CD14-positive monocyte (primary cell): ENCODE measurements around the gene SH3PXD2A. TPM values are rescaled to one million over a fixed set of nuclear protein-coding genes. Genes with fewer than 3 reads are reported as not detected.

Experiments
- DNase-seq, 3 donors: peaks; one replicate each; pipeline ENCODE4 v3.0.0-alpha.2; 2011 to 2022
- H2AFZ ChIP-seq: 2 replicates; pipeline ENCODE4 v1.6.0; 2012; ENCODE audit warnings: mild to moderate bottlenecking, low read depth, low read length, inconsistent platforms; ENCODE audit not compliant: insufficient read depth, poor library complexity, severe bottlenecking
- H3K27ac ChIP-seq, 2 donors: 1 replicate in 1 of 2; 2 replicates in 1 of 2; pipeline ENCODE4 v1.5.1; 2012 to 2013; ENCODE audit warnings: low read length in 2 of 2, control low read depth in 1 of 2, inconsistent platforms in 1 of 2, low read depth in 1 of 2, mild to moderate bottlenecking in 1 of 2
- H3K27me3 ChIP-seq, 2 donors: one replicate each; pipeline versions ENCODE4 v1.6.0 to v1.6.1; 2011 to 2013; ENCODE audit warnings: low read length in 2 of 2; ENCODE audit not compliant: control insufficient read depth in 2 of 2, insufficient read depth in 2 of 2
- H3K36me3 ChIP-seq, 2 donors: replicated peaks in 1 of 2; 1 replicate in 1 of 2; 2 replicates in 1 of 2; pipeline versions ENCODE4 v1.5.1 to v1.6.1; 2012 to 2013; ENCODE audit warnings: low read length in 2 of 2, control low read depth in 1 of 2, inconsistent platforms in 1 of 2, mild to moderate bottlenecking in 1 of 2; ENCODE audit not compliant: insufficient read depth in 2 of 2, control insufficient read depth in 1 of 2
- H3K4me1 ChIP-seq, 2 donors: 1 replicate in 1 of 2; 2 replicates in 1 of 2; pipeline versions ENCODE4 v1.5.1 to v1.6.1; 2012 to 2013; ENCODE audit warnings: low read length in 2 of 2, control low read depth in 1 of 2, inconsistent platforms in 1 of 2, mild to moderate bottlenecking in 1 of 2, moderate library complexity in 1 of 2; ENCODE audit not compliant: insufficient read depth in 2 of 2, control insufficient read depth in 1 of 2
- H3K4me2 ChIP-seq: replicated peaks from 2 replicates; pipeline ENCODE3; 2012; ENCODE audit warnings: low read length, moderate library complexity, mild to moderate bottlenecking; ENCODE audit not compliant: poor library complexity, severe bottlenecking; ENCODE audit errors: extremely low read depth
- H3K4me3 ChIP-seq, 3 experiments: fragments of 200-600 bp in 1 of 3; sonication (generic) in 1 of 3; replicated peaks in 1 of 3; 1 replicate in 2 of 3; 2 replicates in 1 of 3; pipeline ENCODE4 v1.5.1; 2011 to 2013; ENCODE audit warnings: low read length in 3 of 3, mild to moderate bottlenecking in 3 of 3, control low read depth in 2 of 3, low read depth in 2 of 3, inconsistent platforms in 1 of 3, moderate library complexity in 1 of 3
- H3K79me2 ChIP-seq: 2 replicates; pipeline ENCODE4 v1.6.0; 2012; ENCODE audit warnings: mild to moderate bottlenecking, control low read depth, inconsistent platforms, low read length, moderate library complexity; ENCODE audit not compliant: insufficient read depth
- H3K9ac ChIP-seq: 2 replicates; pipeline ENCODE4 v1.6.0; 2017; ENCODE audit warnings: low read length, mild to moderate bottlenecking; ENCODE audit not compliant: insufficient read depth, poor library complexity, severe bottlenecking
- H3K9me3 ChIP-seq, 2 donors: replicated peaks in 1 of 2; 1 replicate in 1 of 2; 2 replicates in 1 of 2; pipeline versions ENCODE4 v1.5.1 to v1.6.1; 2012 to 2013; ENCODE audit warnings: low read length in 2 of 2, control low read depth in 1 of 2; ENCODE audit not compliant: control insufficient read depth in 1 of 2, insufficient read depth in 1 of 2
- H4K20me1 ChIP-seq: 2 replicates; pipeline ENCODE4 v1.6.0; 2012; ENCODE audit warnings: mild to moderate bottlenecking, low read length, control low read depth, moderate library complexity; ENCODE audit not compliant: insufficient read depth
- H3K27ac Mint-ChIP-seq, 7 donors: one replicate each; pipeline ENCODE4 v1.8.0; 2020; ENCODE audit warnings: mild to moderate bottlenecking in 7 of 7, mixed read lengths in 7 of 7, moderate library complexity in 6 of 7, inconsistent platforms in 2 of 7
- H3K27me3 Mint-ChIP-seq, 3 donors: one replicate each; pipeline ENCODE4 v1.8.0; 2021 to 2022; ENCODE audit warnings: low read depth in 3 of 3, mild to moderate bottlenecking in 3 of 3, mixed read lengths in 3 of 3, moderate library complexity in 3 of 3, inconsistent platforms in 1 of 3
- H3K36me3 Mint-ChIP-seq, 2 donors: one replicate each; pipeline ENCODE4 v1.8.0; 2020; ENCODE audit warnings: mixed read lengths in 2 of 2, inconsistent platforms in 1 of 2, mild to moderate bottlenecking in 1 of 2
- H3K4me1 Mint-ChIP-seq: one replicate; pipeline ENCODE4 v1.8.0; 2020; ENCODE audit warnings: mild to moderate bottlenecking, mixed read lengths
- H3K4me3 Mint-ChIP-seq, 2 donors: one replicate each; pipeline ENCODE4 v1.8.0; 2020; ENCODE audit warnings: mild to moderate bottlenecking in 2 of 2, mixed read lengths in 2 of 2, moderate library complexity in 1 of 2
- H3K9me3 Mint-ChIP-seq, 7 donors: one replicate each; pipeline ENCODE4 v1.8.0; 2020 to 2022; ENCODE audit warnings: mixed read lengths in 7 of 7, mild to moderate bottlenecking in 6 of 7, moderate library complexity in 6 of 7, inconsistent platforms in 2 of 7
- CTCF ChIP-seq: fragments of 200-600 bp; IDR thresholded peaks from one replicate; pipeline ENCODE4 v1.8.0; 2022; ENCODE audit warnings: antibody characterized with exemption, mild to moderate bottlenecking
- WGBS: methylation state at CpG from one replicate; pipeline ENCODE4 v1.1.5; 2013; ENCODE audit warnings: missing lambda C conversion rate; ENCODE audit not compliant: insufficient coverage; 5-methylcytosine and 5-hydroxymethylcytosine counted together
- intact Hi-C, 2 donors: fragments of 100-400 bp; cut with micrococcal nuclease; formaldehyde crosslinking; loops; one replicate each; pipeline versions ENCODE4 v1.15.0 to v1.15.1; 2023
- polyA plus RNA-seq, 3 donors: library from polyadenylated mRNA; depleted of rRNA in 1 of 3; unstranded in 2 of 3; stranded (reverse) in 1 of 3; fragments of 300-500 nt in 2 of 3; fragments of >200 nt in 1 of 3; fragmentation: Illumina TruSeq in 2 of 3; gene quantifications; 1 replicate in 2 of 3; 2 replicates in 1 of 3; pipeline ENCODE4 v1.2.3, GENCODE V29; 2012 to 2021

SH3PXD2A gene
- polyA plus RNA-seq, 3 donors, result 0.01 to 0.76 (median 0.05) TPM

GRCh38 chr10:103649654-103650423, 205.5 kb downstream of the SH3PXD2A start:
- Histone ChIP-seq H3K9me3 (no peaks in the 10 kb centered on the region), H2AFZ (no peak overlapping the region), H3K27ac (no peak overlapping the region), H3K4me3 (no peak overlapping the region), H3K27me3 (no peaks in the 10 kb centered on the region), H3K9ac (no peak overlapping the region), H4K20me1 (no peaks in the 10 kb centered on the region), H3K4me1 (peaks cover 13 to 17% of the 10 kb centered on the region in 2 donors), H3K36me3 (no peaks in the 10 kb centered on the region), H3K79me2 (no peaks in the 10 kb centered on the region), H3K4me2 (no peak overlapping the region)
- Mint-ChIP-seq H3K4me1 (peaks cover 18% of the 10 kb centered on the region), H3K9me3 (peaks cover 0 to 1% (median 0%) of the 10 kb centered on the region in 7 donors), H3K4me3 (no peak overlapping the region), H3K36me3 (no peaks in the 10 kb centered on the region), H3K27ac (no peak overlapping the region), H3K27me3 (peaks cover 0 to 3% (median 1%) of the 10 kb centered on the region in 3 donors)
- intact Hi-C loops, result no loop called here
- no peak for DNase-seq
- TF ChIP-seq CTCF, result no peak
- WGBS, result 98% methylated on average over 7 of the region's 11 CpGs

GRCh38 chr10:103648636-103649532, 206.5 kb downstream of the SH3PXD2A start:
- Histone ChIP-seq H3K4me3 (no peak overlapping the region), H2AFZ (no peak overlapping the region), H3K9ac (no peak overlapping the region), H4K20me1 (no peaks in the 10 kb centered on the region), H3K79me2 (no peaks in the 10 kb centered on the region), H3K36me3 (no peaks in the 10 kb centered on the region), H3K27me3 (no peaks in the 10 kb centered on the region), H3K4me2 (no peak overlapping the region), H3K27ac (no peak overlapping the region), H3K4me1 (peaks cover 18 to 23% of the 10 kb centered on the region in 2 donors), H3K9me3 (no peaks in the 10 kb centered on the region)
- 87% methylated on average over 14 of the region's 18 CpGs for WGBS
- intact Hi-C loops, result no loop called here
- Mint-ChIP-seq H3K4me1 (peaks cover 22% of the 10 kb centered on the region), H3K27ac (no peak overlapping the region), H3K27me3 (peaks cover 0 to 1% (median 1%) of the 10 kb centered on the region in 3 donors), H3K4me3 (no peak overlapping the region), H3K9me3 (peaks cover 0 to 1% (median 0%) of the 10 kb centered on the region in 7 donors), H3K36me3 (no peaks in the 10 kb centered on the region)
- DNase-seq, result no peak
- no peak for TF ChIP-seq CTCF
